Loucy (cell line): ENCODE data around the gene ELAVL1.

Experiments
- H2AFZ ChIP-seq: fragments of 200-600 bp; sonication (generic); 2 replicates; pipeline ENCODE4 v1.6.0; 2016; ENCODE audit warnings: antibody characterized with exemption, mild to moderate bottlenecking, low read length, moderate library complexity
- H3F3A ChIP-seq: fragments of 200-600 bp; 2 replicates; pipeline ENCODE4 v1.6.0; 2016; ENCODE audit warnings: antibody characterized with exemption, low read depth, mild to moderate bottlenecking
- H3K27me3 ChIP-seq: fragments of 200-600 bp; sonication (generic); 2 replicates; pipeline ENCODE4 v1.6.1; 2014; ENCODE audit warnings: low read length, mild to moderate bottlenecking; ENCODE audit not compliant: insufficient read depth, poor library complexity, severe bottlenecking
- H3K36me3 ChIP-seq: fragments of 200-600 bp; sonication (generic); 2 replicates; pipeline ENCODE4 v1.6.1; 2016; ENCODE audit warnings: low read length; ENCODE audit not compliant: insufficient read depth
- H3K4me1 ChIP-seq: fragments of 200-600 bp; sonication (generic); 2 replicates; pipeline ENCODE4 v1.5.1; 2014; ENCODE audit warnings: low read length, mild to moderate bottlenecking; ENCODE audit not compliant: insufficient read depth, poor library complexity, severe bottlenecking
- H3K4me2 ChIP-seq: fragments of 200-600 bp; sonication (generic); 2 replicates; pipeline ENCODE4 v1.6.0; 2014; ENCODE audit warnings: antibody characterized with exemption, low read length, low read depth, mild to moderate bottlenecking; ENCODE audit not compliant: poor library complexity, severe bottlenecking
- H3K4me3 ChIP-seq: fragments of 200-600 bp; sonication (generic); 2 replicates; pipeline ENCODE4 v1.5.1; 2014; ENCODE audit warnings: low read length, mild to moderate bottlenecking, mixed read lengths; ENCODE audit not compliant: poor library complexity, severe bottlenecking
- H3K79me2 ChIP-seq: fragments of 200-600 bp; sonication (generic); 2 replicates; pipeline ENCODE4 v1.6.1; 2014; ENCODE audit warnings: low read length; ENCODE audit not compliant: insufficient read depth
- H3K9ac ChIP-seq: fragments of 200-600 bp; sonication (generic); 2 replicates; pipeline ENCODE4 v1.6.0; 2014; ENCODE audit warnings: mild to moderate bottlenecking, low read depth, low read length, moderate library complexity; ENCODE audit not compliant: poor library complexity, severe bottlenecking
- H3K9me2 ChIP-seq: fragments of 200-600 bp; sonication (generic); replicated peaks from 2 replicates; pipeline ENCODE4 v1.6.1; 2016; ENCODE audit warnings: low read depth, low read length, mixed read lengths
- H3K9me3 ChIP-seq: fragments of 200-600 bp; sonication (generic); 2 replicates; pipeline ENCODE4 v1.6.1; 2014; ENCODE audit warnings: mild to moderate bottlenecking, antibody characterized with exemption, low read length, low read depth; ENCODE audit not compliant: insufficient read depth
- H4K20me1 ChIP-seq: fragments of 200-600 bp; sonication (generic); 2 replicates; pipeline ENCODE4 v1.6.0; 2014; ENCODE audit warnings: antibody characterized with exemption, low read length, mild to moderate bottlenecking; ENCODE audit not compliant: insufficient read depth, poor library complexity, severe bottlenecking
- EZH2phosphoT487 ChIP-seq: fragments of 200-600 bp; IDR thresholded peaks from 2 replicates; pipeline ENCODE4 v1.6.1; 2018; ENCODE audit warnings: antibody characterized with exemption, mild to moderate bottlenecking, moderate library complexity, borderline replicate concordance
- TF ChIP-seq, protein P1 (sequence below): fragments of 200-600 bp; sonication (generic); conservative IDR thresholded peaks from 2 replicates; pipeline ENCODE4 v1.5.1; 2014; ENCODE audit warnings: mild to moderate bottlenecking, antibody characterized with exemption, low read length

The ELAVL1 gene

DNA sequence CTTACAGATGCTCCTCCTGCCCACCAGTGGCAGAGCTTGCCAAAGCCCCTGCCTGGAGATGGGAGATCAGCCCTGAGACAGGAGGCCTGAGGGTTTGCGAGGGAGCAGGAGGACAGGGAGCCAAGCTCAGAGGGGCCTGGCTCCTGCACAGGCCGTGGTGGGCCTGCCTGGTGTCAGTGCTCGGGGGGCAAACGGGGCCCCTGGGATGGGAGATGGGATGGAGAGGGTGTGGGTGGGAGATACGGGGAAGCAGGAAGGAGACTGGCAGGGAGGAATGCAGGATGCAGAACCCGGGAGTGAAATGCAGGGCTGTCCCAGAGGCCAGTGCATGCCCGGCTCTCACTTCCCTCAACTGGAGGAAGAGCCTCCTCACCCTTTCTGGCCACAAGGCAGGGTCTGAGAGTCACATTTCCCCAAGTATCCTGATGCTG lies 19.9 kb downstream of the ELAVL1 start:
- peaks cover 100% of the 10 kb centered on the region; the same call in 1 of the 2 replicates for H3K36me3 ChIP-seq
- H3F3A ChIP-seq: no peaks in the 10 kb centered on the region
- no peak overlapping the region for H3K4me3 ChIP-seq
- no peak for TF ChIP-seq EZH2phosphoT487
- TF ChIP-seq, protein P1, sequence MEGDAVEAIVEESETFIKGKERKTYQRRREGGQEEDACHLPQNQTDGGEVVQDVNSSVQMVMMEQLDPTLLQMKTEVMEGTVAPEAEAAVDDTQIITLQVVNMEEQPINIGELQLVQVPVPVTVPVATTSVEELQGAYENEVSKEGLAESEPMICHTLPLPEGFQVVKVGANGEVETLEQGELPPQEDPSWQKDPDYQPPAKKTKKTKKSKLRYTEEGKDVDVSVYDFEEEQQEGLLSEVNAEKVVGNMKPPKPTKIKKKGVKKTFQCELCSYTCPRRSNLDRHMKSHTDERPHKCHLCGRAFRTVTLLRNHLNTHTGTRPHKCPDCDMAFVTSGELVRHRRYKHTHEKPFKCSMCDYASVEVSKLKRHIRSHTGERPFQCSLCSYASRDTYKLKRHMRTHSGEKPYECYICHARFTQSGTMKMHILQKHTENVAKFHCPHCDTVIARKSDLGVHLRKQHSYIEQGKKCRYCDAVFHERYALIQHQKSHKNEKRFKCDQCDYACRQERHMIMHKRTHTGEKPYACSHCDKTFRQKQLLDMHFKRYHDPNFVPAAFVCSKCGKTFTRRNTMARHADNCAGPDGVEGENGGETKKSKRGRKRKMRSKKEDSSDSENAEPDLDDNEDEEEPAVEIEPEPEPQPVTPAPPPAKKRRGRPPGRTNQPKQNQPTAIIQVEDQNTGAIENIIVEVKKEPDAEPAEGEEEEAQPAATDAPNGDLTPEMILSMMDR: no peak
- H3K4me2 ChIP-seq: no peak overlapping the region
- H3K9me3 ChIP-seq: no peaks in the 10 kb centered on the region
- peaks cover 76% of the 10 kb centered on the region for H3K79me2 ChIP-seq
- H2AFZ ChIP-seq: no peak overlapping the region
- H3K9me2 ChIP-seq: no peaks in the 10 kb centered on the region
- H4K20me1 ChIP-seq: peaks cover 82% of the 10 kb centered on the region
- H3K9ac ChIP-seq: no peak overlapping the region
- no peaks in the 10 kb centered on the region for H3K27me3 ChIP-seq
- H3K4me1 ChIP-seq: no peaks in the 10 kb centered on the region

DNA sequence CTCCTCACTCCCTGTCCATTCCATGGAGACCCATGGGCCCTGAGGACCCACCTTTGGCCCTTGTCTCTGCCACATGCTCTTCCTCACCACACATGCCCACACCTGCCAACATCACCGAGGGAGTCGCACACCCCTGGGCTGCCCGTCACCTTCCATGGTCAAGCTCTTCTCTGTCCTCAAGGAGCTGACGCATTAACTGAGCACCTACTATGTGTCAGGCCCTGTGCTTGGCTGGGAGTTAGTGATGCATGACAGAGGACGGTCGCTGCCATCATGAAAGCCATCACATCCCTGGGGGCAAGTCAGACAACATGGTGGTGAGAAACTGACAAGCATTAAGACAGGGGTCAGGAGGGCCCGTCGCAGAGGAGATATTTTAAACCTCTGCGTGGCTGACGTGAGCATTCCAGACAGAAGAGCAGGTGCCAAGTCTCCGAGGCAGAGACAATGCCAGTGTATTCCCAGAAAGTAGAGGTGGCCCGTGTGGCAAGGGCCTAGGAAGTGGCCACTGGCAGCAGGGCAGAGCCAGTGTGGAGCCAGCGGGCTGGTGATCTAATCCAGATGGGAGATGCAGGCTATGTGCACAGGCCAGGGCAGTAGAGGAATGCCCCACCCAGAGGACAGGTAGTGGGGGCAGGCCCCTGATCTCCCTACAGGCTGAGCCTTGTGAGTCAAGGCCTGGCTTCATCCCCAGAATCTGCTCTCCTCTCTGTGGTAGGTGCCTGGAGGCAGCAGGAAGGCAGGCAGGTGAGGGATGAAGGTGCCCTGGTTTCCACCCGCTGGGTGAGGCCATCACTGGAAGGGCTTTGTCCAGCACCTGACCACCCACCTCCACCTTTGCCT lies 21.2 kb downstream of the ELAVL1 start:
- TF ChIP-seq, protein P1: no peak
- TF ChIP-seq EZH2phosphoT487: no peak
- Histone ChIP-seq H3K9me3 (no peaks in the 10 kb centered on the region), H3K4me3 (no peak overlapping the region), H3K79me2 (peaks cover 70% of the 10 kb centered on the region), H3K36me3 (peaks cover 100% of the 10 kb centered on the region; the same call in 1 of the 2 replicates), H3K4me1 (no peaks in the 10 kb centered on the region), H3K9ac (no peak overlapping the region), H2AFZ (no peak overlapping the region), H4K20me1 (peaks cover 81% of the 10 kb centered on the region), H3K9me2 (no peaks in the 10 kb centered on the region), H3K27me3 (no peaks in the 10 kb centered on the region), H3K4me2 (no peak overlapping the region), H3F3A (no peaks in the 10 kb centered on the region)

DNA sequence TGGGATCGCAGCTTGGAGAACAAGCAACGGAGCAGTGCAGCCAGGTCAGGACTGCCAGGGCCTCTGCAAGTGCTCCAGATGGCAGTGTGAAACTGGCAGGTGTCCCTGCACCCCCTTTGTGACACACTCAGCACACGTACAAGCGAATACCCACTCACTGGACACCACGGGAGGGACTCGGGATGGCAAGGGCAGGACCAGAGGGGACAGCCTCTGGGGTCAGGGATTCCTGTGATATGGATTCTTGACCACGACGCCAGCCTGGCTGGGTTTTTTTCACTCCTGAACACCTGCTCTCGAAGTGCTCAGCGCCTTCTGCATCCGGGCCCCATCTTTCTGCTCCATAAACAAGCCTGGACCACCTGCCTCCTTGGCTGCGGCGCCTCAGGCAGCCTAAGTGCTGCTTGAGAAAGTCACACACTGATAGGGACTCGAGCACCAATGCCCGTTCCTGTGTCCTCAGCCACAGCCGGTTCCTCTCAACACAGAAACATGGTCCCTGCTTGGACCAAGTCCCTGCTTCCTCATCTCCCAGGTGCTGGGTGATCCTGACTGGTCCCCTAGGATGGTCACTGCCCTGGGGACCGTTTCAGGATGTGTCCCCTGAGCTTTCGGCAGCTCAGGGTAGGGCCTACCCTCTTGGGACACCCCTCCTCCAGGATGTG lies 22.0 kb downstream of the ELAVL1 start:
- TF ChIP-seq, protein P1: no peak
- Histone ChIP-seq H3K9me3 (no peaks in the 10 kb centered on the region), H3K4me1 (no peaks in the 10 kb centered on the region), H3K9me2 (no peaks in the 10 kb centered on the region), H3F3A (no peaks in the 10 kb centered on the region), H3K79me2 (peaks cover 62% of the 10 kb centered on the region), H3K36me3 (peaks cover 100% of the 10 kb centered on the region; the same call in 1 of the 2 replicates), H4K20me1 (peaks cover 75% of the 10 kb centered on the region), H3K27me3 (no peaks in the 10 kb centered on the region), H3K9ac (no peak overlapping the region), H3K4me3 (no peak overlapping the region), H3K4me2 (no peak overlapping the region), H2AFZ (no peak overlapping the region)
